ENCODE results near the gene GRAMD1C.

GRAMD1C gene

GRCh38 chr3:113953677-113954076 lies 115.1 kb downstream of the GRAMD1C start:
- no peak for DNase-seq

DNA sequence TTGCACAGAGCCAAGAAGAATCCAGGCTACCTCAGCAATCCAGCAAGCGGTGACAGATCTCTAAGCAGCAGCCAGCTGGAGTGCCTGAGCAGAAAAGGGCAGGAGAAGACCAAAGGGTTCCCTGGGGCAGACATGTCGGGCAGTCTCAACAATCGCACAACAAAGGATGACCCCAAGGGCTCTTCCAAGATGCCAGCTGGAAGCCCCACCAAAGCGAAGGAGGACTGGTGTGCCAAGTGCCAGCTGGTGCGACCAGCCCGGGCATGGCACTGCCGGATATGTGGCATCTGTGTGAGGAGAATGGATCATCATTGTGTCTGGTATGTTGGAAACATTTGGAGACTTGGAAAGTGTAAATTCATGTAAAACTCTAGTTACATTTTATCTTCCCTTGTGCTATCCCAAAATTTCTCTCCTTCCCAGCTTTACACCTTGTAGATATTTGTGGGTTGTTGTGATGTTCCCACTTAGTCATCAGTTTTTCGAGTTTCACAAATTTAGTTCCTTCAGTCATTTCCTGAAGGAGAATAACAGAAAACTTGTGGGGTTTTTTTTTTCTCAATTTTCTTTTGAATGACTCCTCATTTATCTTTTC lies 115.6 kb downstream of the GRAMD1C start:
- no peak for DNase-seq

- no peak for DNase-seq
Observed at GRCh38 chr3:113963879-113964278, 125.3 kb downstream of the GRAMD1C start.

- DNase-seq: no peak
Observed at GRCh38 chr3:113966172-113966571, 127.6 kb downstream of the GRAMD1C start.

- no peak for DNase-seq
Observed at GRCh38 chr3:113968986-113969385, 130.4 kb downstream of the GRAMD1C start.

DNA sequence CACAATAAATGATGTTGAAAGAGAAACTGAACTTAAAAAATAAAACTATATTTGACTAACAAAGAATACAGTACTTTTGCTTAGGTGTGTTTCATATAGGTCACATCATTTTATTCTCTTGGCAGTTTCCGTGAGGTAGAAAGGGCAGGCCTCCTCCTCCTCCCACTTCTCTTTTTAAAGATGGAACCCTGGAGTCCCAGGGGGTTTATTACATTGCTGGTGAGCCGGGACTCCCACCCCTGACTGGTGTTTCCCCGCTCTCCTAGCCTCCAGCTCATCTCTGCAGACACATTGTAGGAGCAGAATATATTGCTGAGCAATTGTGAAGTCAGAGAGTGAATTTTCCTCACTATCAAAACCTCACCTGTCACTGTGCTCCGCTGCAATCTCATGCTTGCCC lies 139.2 kb downstream of the GRAMD1C start:
- DNase-seq: no peak

- no peak for DNase-seq
Observed at GRCh38 chr3:113979916-113980315, 141.3 kb downstream of the GRAMD1C start.

DNA sequence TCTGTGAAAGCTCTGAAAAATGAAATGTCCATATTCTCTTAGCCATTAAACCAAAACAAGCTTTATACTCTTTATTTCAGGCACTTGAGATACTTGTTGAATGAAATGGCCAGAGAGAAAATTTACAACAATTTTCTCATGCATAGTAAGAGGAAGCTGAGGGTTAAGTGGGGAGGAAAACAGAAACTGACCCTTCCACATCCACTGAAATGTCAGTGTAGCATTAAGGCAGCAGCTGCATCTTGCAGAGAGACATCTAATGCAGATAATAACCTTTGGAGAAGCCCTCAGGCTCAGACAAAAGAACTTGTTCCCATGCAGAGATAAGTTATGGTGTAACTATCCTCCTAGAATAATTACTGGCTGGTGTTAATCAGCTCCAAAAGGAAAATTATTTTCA lies 143.2 kb downstream of the GRAMD1C start:
- no peak for DNase-seq

- no peak for DNase-seq
Observed at GRCh38 chr3:113983544-113983943, 145.0 kb downstream of the GRAMD1C start.

GRCh38 chr3:113985541-113985940 lies 147.0 kb downstream of the GRAMD1C start:
- peak; percentile 10 to 62 for DNase-seq

All from CD4-positive, alpha-beta T cell treated with Interleukin-1 beta for 1 hour (primary cell).